Prostate gland (tissue), 2 donors: ENCODE results near the gene EPAS1.

Source experiments
- POLR2A ChIP-seq: fragments of 450-650 bp; IDR thresholded peaks from one replicate; pipeline ENCODE4 v1.6.1; 2016; ENCODE audit warnings: antibody characterized with exemption, mild to moderate bottlenecking
- POLR2AphosphoS5 ChIP-seq: sonication (generic); formaldehyde crosslinking; IDR thresholded peaks from one replicate; pipeline ENCODE4 v1.6.1; 2017; ENCODE audit warnings: antibody characterized with exemption
- TF ChIP-seq, protein P1 (sequence below), 4 experiments: fragments of 200-600 bp in 2 of 4; fragments of 450-650 bp in 2 of 4; sonication (generic) in 2 of 4; IDR thresholded peaks; 1 replicate in 3 of 4; 2 replicates in 1 of 4; pipeline ENCODE4 v1.5.1; 2016 to 2019; ENCODE audit warnings: antibody characterized with exemption in 4 of 4, mild to moderate bottlenecking in 2 of 4, moderate library complexity in 2 of 4

DNA sequence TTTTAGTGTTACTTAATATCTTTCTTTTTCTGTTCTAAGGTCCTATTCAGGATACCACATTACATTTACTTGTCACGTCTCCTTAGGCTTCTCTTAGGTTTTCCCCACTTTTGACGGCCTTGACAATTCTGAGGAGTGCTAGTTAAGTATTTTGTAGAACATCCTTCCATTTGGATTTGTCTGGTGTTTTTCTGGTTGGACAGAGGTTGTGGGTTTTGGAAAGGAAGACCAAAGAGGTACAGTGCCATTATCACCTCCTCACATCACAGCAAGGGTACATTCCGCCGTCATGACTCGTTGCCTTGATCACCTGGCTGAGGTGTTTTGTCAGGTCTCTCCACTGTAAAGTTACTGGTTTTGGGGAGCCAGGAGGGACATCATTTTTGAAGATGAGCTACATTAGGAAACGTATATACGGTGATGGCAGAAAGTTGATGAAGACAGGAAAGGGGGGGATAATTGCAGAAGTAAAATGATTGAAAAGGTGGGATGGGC, 93.7 kb downstream of the EPAS1 start:
- TF ChIP-seq, protein P1, sequence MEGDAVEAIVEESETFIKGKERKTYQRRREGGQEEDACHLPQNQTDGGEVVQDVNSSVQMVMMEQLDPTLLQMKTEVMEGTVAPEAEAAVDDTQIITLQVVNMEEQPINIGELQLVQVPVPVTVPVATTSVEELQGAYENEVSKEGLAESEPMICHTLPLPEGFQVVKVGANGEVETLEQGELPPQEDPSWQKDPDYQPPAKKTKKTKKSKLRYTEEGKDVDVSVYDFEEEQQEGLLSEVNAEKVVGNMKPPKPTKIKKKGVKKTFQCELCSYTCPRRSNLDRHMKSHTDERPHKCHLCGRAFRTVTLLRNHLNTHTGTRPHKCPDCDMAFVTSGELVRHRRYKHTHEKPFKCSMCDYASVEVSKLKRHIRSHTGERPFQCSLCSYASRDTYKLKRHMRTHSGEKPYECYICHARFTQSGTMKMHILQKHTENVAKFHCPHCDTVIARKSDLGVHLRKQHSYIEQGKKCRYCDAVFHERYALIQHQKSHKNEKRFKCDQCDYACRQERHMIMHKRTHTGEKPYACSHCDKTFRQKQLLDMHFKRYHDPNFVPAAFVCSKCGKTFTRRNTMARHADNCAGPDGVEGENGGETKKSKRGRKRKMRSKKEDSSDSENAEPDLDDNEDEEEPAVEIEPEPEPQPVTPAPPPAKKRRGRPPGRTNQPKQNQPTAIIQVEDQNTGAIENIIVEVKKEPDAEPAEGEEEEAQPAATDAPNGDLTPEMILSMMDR (IDR thresholded peaks at IDR 0.05): no peak
- TF ChIP-seq POLR2A (no peak), POLR2AphosphoS5 (no peak)
